GM23338 (cell line): ENCODE results near the gene IFT52.

Source experiments
- EZH2 ChIP-seq: fragments of 200-600 bp; sonication (generic); IDR thresholded peaks from one replicate; pipeline ENCODE4 v1.8.0; 2017; ENCODE audit warnings: antibody characterized with exemption, mild to moderate bottlenecking, low read depth; ENCODE audit not compliant: unreplicated experiment
- EZH2phosphoT487 ChIP-seq: fragments of 200-600 bp; sonication (generic); IDR thresholded peaks from one replicate; pipeline ENCODE4 v1.8.1; 2018; ENCODE audit warnings: antibody characterized with exemption; ENCODE audit not compliant: unreplicated experiment
- POLR2AphosphoS5 ChIP-seq: IDR thresholded peaks from 2 replicates; pipeline ENCODE4 v1.6.1; 2016; ENCODE audit warnings: antibody characterized with exemption, low read depth
- TF ChIP-seq, protein P1 (sequence below), 2 experiments: fragments of 200-600 bp in 1 of 2; sonication (generic) in 1 of 2; conservative IDR thresholded peaks; 2 replicates each; pipeline versions ENCODE4 v1.5.1 to v1.6.1; 2016 to 2017; ENCODE audit warnings: antibody characterized with exemption in 2 of 2, low read depth in 2 of 2, mild to moderate bottlenecking in 2 of 2, moderate library complexity in 1 of 2

DNA sequence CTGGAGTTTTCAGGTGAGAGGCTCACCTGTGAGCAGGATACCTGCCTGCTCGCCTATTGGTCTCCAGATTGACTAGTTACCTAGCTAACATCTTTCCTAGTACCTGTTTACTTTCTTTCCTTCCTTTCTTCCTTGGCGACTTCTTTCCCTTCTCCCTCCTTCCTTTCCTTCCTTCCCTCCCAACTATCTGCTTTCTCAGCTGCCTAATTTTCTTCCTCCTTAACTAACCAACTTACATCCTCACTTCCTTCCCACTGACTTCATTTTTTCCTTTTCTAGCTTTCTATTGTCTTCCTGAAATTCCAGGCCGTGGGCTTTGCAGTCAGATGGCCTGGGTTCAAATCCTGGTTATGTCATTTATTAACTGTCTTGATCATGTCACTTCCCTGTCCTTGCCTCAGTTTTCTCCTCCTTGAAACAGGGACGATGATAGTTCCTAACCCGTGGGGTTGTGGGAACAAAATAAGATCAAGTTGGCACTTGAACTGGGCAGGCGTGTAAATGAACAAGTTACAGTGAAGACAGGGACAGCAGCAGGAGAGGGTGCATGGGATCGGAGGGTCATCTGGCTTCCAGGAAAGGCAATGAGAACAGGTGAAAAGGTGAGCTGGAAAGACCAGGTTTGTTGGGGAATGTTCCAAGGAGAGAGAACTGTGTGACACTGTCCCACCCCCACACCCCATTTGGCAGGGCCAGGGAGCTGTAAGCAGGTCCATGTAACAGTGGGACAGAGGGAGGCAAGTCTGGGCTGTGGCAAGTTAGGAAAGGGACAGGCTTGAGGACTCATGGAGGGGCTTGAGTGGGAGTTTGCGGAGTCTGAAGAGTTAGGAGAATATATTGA lies 31.4 kb upstream of the IFT52 start:
- TF ChIP-seq, protein P1, sequence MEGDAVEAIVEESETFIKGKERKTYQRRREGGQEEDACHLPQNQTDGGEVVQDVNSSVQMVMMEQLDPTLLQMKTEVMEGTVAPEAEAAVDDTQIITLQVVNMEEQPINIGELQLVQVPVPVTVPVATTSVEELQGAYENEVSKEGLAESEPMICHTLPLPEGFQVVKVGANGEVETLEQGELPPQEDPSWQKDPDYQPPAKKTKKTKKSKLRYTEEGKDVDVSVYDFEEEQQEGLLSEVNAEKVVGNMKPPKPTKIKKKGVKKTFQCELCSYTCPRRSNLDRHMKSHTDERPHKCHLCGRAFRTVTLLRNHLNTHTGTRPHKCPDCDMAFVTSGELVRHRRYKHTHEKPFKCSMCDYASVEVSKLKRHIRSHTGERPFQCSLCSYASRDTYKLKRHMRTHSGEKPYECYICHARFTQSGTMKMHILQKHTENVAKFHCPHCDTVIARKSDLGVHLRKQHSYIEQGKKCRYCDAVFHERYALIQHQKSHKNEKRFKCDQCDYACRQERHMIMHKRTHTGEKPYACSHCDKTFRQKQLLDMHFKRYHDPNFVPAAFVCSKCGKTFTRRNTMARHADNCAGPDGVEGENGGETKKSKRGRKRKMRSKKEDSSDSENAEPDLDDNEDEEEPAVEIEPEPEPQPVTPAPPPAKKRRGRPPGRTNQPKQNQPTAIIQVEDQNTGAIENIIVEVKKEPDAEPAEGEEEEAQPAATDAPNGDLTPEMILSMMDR (conservative IDR thresholded peaks at IDR 0.05; ENCODE audit: low read depth in 2 of 2): no peak
- TF ChIP-seq EZH2phosphoT487 (no peak), EZH2 (no peak), POLR2AphosphoS5 (no peak)
